Activated B cell treated with CpG ODN at 0.5 μM for 24 hours (primary cell): ENCODE data around the gene NKX2-8. TPM values are rescaled to one million over a fixed set of nuclear protein-coding genes. Genes with fewer than 3 reads are reported as not detected.

Experiments used
- ATAC-seq: fragments of 200-7000 bp; cut with Tn5 transposase; one replicate; pipeline ENCODE4 v1.10.0; 2021; ENCODE audit warnings: low read depth, mild to moderate bottlenecking, moderate library complexity
- CTCF ChIA-PET: fragments of 350-600 bp; sonication (Branson Sonifier 250); formaldehyde crosslinking; loops from one replicate; lab custom pipeline; 2021; ENCODE audit warnings: antibody characterized with exemption; lab: Charles Lee
- POLR2A ChIA-PET: fragments of 350-600 bp; sonication (Branson Sonifier 250); formaldehyde crosslinking; loops from one replicate; lab custom pipeline; 2021; ENCODE audit warnings: antibody characterized with exemption; lab: Charles Lee
- DNase-seq: peaks from one replicate; pipeline ENCODE4 v3.0.0; 2022
- H3K27ac Mint-ChIP-seq: one replicate; pipeline ENCODE4 v1.8.0; 2020; ENCODE audit warnings: mixed read lengths
- H3K27me3 Mint-ChIP-seq: one replicate; pipeline ENCODE4 v1.8.0; 2021; ENCODE audit warnings: mixed read lengths
- H3K36me3 Mint-ChIP-seq: one replicate; pipeline ENCODE4 v1.8.0; 2021; ENCODE audit warnings: low read depth, mixed read lengths
- H3K4me1 Mint-ChIP-seq: one replicate; pipeline ENCODE4 v1.8.0; 2021; ENCODE audit warnings: mixed read lengths
- H3K4me3 Mint-ChIP-seq: one replicate; pipeline ENCODE4 v1.8.0; 2020; ENCODE audit warnings: mild to moderate bottlenecking, mixed read lengths
- H3K9me3 Mint-ChIP-seq: one replicate; pipeline ENCODE4 v1.8.0; 2020; ENCODE audit warnings: mixed read lengths
- CTCF ChIP-seq: fragments of 200-600 bp; IDR thresholded peaks from one replicate; pipeline ENCODE4 v1.8.0; 2022; ENCODE audit warnings: antibody characterized with exemption, mild to moderate bottlenecking
- intact Hi-C: fragments of 100-400 bp; cut with micrococcal nuclease; formaldehyde crosslinking; loops from one replicate; pipeline ENCODE4 v1.15.1; 2024
- total RNA-seq: library from RNA; stranded (reverse); gene quantifications from 2 replicates; pipeline ENCODE4 v1.2.3, GENCODE V29; 2022

Gene NKX2-8
- total RNA-seq, 1 donor from 2014 or later, result not detected

- DNase-seq, result no peak
- no peak for TF ChIP-seq CTCF
- Mint-ChIP-seq H3K4me3 (no peak overlapping the region), H3K27ac (no peak overlapping the region), H3K9me3 (no peaks in the 10 kb centered on the region), H3K27me3 (peaks cover 44% of the 10 kb centered on the region), H3K36me3 (no peaks in the 10 kb centered on the region), H3K4me1 (no peaks in the 10 kb centered on the region)
- no peak for ATAC-seq
- intact Hi-C loops, result loop anchor here (5.0 to 10.0 kb wide), 2 partner anchors 60 to 72 kb away; partner anchors contain the start of gene NKX2-1
- CTCF ChIA-PET, result no interaction called here
- POLR2A ChIA-PET, result no interaction called here
These were observed 2.7 kb upstream of the NKX2-8 start for GRCh38 chr14:36585100-36585499.

- DNase-seq, result no peak
- TF ChIP-seq CTCF, result no peak
- H3K36me3 Mint-ChIP-seq, result no peaks in the 10 kb centered on the region
- H3K27ac Mint-ChIP-seq, result no peak overlapping the region
- intact Hi-C loops, result loop anchor here (10.0 kb wide), 1 partner anchor 59 kb away; the partner anchor contains the start of gene NKX2-1
- ChIA-PET CTCF (no interaction called here), POLR2A (no interaction called here)
- H3K9me3 Mint-ChIP-seq, result no peaks in the 10 kb centered on the region
- no peak overlapping the region for H3K4me3 Mint-ChIP-seq
- ATAC-seq, result no peak
- peaks cover 45% of the 10 kb centered on the region for H3K27me3 Mint-ChIP-seq
- no peaks in the 10 kb centered on the region for H3K4me1 Mint-ChIP-seq
These were observed 1.7 kb upstream of the NKX2-8 start for GRCh38 chr14:36583893-36584811.

- H3K4me1 Mint-ChIP-seq, result no peaks in the 10 kb centered on the region
- no peak overlapping the region for H3K27ac Mint-ChIP-seq
- no peak for TF ChIP-seq CTCF
- intact Hi-C loops, result loop anchor here (10.0 kb wide), 1 partner anchor 59 kb away; the partner anchor contains the start of gene NKX2-1
- H3K27me3 Mint-ChIP-seq, result peaks cover 47% of the 10 kb centered on the region
- DNase-seq (no peak), ATAC-seq (no peak)
- CTCF ChIA-PET, result no interaction called here
- H3K36me3 Mint-ChIP-seq, result no peaks in the 10 kb centered on the region
- no peaks in the 10 kb centered on the region for H3K9me3 Mint-ChIP-seq
- POLR2A ChIA-PET, result no interaction called here
- H3K4me3 Mint-ChIP-seq, result no peak overlapping the region
These were observed 953 bp upstream of the NKX2-8 start for GRCh38 chr14:36583242-36583892.

- Mint-ChIP-seq H3K27me3 (peaks cover 52% of the 10 kb centered on the region), H3K36me3 (no peaks in the 10 kb centered on the region), H3K27ac (no peak overlapping the region), H3K9me3 (no peaks in the 10 kb centered on the region), H3K4me3 (no peak overlapping the region), H3K4me1 (no peaks in the 10 kb centered on the region)
- intact Hi-C loops, result loop anchor here (10.0 kb wide), 1 partner anchor 58 kb away; the partner anchor contains the start of gene NKX2-1
- ATAC-seq (no peak), DNase-seq (no peak)
- POLR2A ChIA-PET, result no interaction called here
- TF ChIP-seq CTCF, result no peak
- CTCF ChIA-PET, result no interaction called here
These were observed 444 bp upstream of the NKX2-8 start for GRCh38 chr14:36582874-36583241.
